ENCODE results near the gene GSTA2.

The GSTA2 gene

GRCh38 chr6:52727908-52728307 lies 35.4 kb downstream of the GSTA2 start:
- Histone ChIP-seq H3K36me3 (replicated peaks in 1 of 2; ENCODE audit: control insufficient read depth in 2 of 2, insufficient read depth in 2 of 2, low read length in 2 of 2) (no peaks in the 10 kb centered on the region), H3K23ac (ENCODE audit: low read depth, low read length, poor library complexity) (no peak overlapping the region), H2BK5ac (ENCODE audit: low read length) (no peak overlapping the region), H3K4me3 (ENCODE audit: low read length in 2 of 2) (no peak overlapping the region), H3K79me1 (ENCODE audit: low read depth, low read length) (no peaks in the 10 kb centered on the region), H3K27ac (replicated peaks; ENCODE audit: low read length) (no peak overlapping the region), H3K4me1 (ENCODE audit: control insufficient read depth in 2 of 2, insufficient read depth in 1 of 2, low read depth in 1 of 2, low read length in 2 of 2) (peaks cover 3 to 9% of the 10 kb centered on the region in 2 donors), H3K4ac (ENCODE audit: low read length) (no peak overlapping the region), H3K14ac (ENCODE audit: low read length) (no peak overlapping the region), H2BK15ac (ENCODE audit: low read length) (no peak overlapping the region), H2AK5ac (ENCODE audit: low read depth, low read length) (no peak overlapping the region), H2BK120ac (ENCODE audit: low read depth, low read length) (no peak overlapping the region), H2AFZ (ENCODE audit: low read length) (no peak overlapping the region), H3K4me2 (ENCODE audit: insufficient read depth, low read length, poor library complexity, severe bottlenecking) (no peak overlapping the region), H2BK12ac (ENCODE audit: low read length) (no peak overlapping the region), H4K8ac (ENCODE audit: low read depth, low read length) (no peak overlapping the region), H4K91ac (ENCODE audit: low read depth, low read length, poor library complexity) (no peak overlapping the region), H3K27me3 (ENCODE audit: control insufficient read depth in 3 of 3, insufficient read depth in 3 of 3, low read depth in 1 of 3, low read length in 3 of 3) (no peaks in the 10 kb centered on the region), H3K18ac (ENCODE audit: low read length) (no peak overlapping the region), H3K9ac (ENCODE audit: low read depth, low read length, poor library complexity) (no peak overlapping the region), H3K9me3 (replicated peaks in 1 of 2; ENCODE audit: control insufficient read depth in 2 of 2, insufficient read depth in 1 of 2, low read depth in 1 of 2, low read length in 2 of 2) (no peaks in the 10 kb centered on the region)
- no CpG with 5 or more reads among the region's 2 CpGs for WGBS, 2 donors (ENCODE audit: extremely low coverage in 2 of 2, insufficient read length in 2 of 2, insufficient replicate concordance in 1 of 2)
- DNase-seq (ENCODE audit: low spot score): no peak

DNA sequence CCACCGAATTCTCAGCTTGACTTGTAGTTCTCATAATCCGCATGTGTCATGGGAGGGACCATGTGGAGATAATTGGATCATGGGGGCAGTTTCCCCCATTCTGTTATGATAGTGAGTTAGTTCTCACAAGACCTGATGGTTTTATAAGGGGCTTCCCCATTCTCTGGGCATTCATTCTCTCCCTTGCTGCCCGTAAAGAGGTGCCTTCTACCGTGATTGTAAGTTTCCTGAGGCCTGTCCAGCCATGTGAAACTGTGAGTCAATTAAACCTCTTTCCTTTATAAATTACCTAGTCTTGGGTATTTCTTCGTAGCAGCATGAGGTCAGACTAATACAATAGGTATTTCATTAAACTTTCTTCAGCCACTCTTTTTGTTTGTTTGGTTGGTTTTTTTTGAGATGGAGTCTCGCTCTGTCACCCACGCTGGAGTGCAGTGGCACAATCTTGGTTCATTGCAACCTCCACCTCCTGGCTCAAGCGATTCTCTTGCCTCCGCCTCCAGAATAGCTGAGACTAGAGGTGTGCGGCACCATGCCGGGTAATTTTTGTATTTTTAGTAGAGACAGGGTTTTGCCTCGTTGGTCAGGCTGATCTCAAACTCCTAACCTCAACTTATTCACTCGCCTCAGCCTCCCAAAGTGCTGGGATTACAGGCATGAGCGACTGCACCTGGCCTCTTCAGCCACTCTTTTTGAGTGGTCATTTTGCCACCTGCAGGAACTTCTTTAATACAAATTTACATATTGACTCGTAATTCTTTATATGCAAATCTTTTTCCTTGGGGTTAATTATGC lies 36.3 kb downstream of the GSTA2 start:
- H2BK5ac ChIP-seq (ENCODE audit: low read length): no peak overlapping the region
- H3K9ac ChIP-seq (ENCODE audit: low read depth, low read length, poor library complexity): no peak overlapping the region
- no peak overlapping the region for H2AFZ ChIP-seq (ENCODE audit: low read length)
- no peaks in the 10 kb centered on the region for H3K36me3 ChIP-seq (replicated peaks in 1 of 2; ENCODE audit: control insufficient read depth in 2 of 2, insufficient read depth in 2 of 2, low read length in 2 of 2)
- no peak overlapping the region for H3K4ac ChIP-seq (ENCODE audit: low read length)
- H4K8ac ChIP-seq (ENCODE audit: low read depth, low read length): no peak overlapping the region
- H3K18ac ChIP-seq (ENCODE audit: low read length): no peak overlapping the region
- WGBS, 2 donors (ENCODE audit: extremely low coverage in 2 of 2, insufficient read length in 2 of 2, insufficient replicate concordance in 1 of 2): no CpG with 5 or more reads among the region's 15 CpGs
- H3K4me1 ChIP-seq (ENCODE audit: control insufficient read depth in 2 of 2, insufficient read depth in 1 of 2, low read depth in 1 of 2, low read length in 2 of 2): peaks cover 3% of the 10 kb centered on the region in 2 donors
- no peak overlapping the region for H3K23ac ChIP-seq (ENCODE audit: low read depth, low read length, poor library complexity)
- H3K27ac ChIP-seq (replicated peaks; ENCODE audit: low read length): no peak overlapping the region
- H3K14ac ChIP-seq (ENCODE audit: low read length): no peak overlapping the region
- DNase-seq (ENCODE audit: low spot score): no peak
- no peak overlapping the region for H3K4me3 ChIP-seq (ENCODE audit: low read length in 2 of 2)
- no peak overlapping the region for H2AK5ac ChIP-seq (ENCODE audit: low read depth, low read length)
- H3K79me1 ChIP-seq (ENCODE audit: low read depth, low read length): no peaks in the 10 kb centered on the region
- no peak overlapping the region for H4K91ac ChIP-seq (ENCODE audit: low read depth, low read length, poor library complexity)
- no peaks in the 10 kb centered on the region for H3K27me3 ChIP-seq (ENCODE audit: control insufficient read depth in 3 of 3, insufficient read depth in 3 of 3, low read depth in 1 of 3, low read length in 3 of 3)
- H2BK15ac ChIP-seq (ENCODE audit: low read length): no peak overlapping the region
- H3K9me3 ChIP-seq (replicated peaks in 1 of 2; ENCODE audit: control insufficient read depth in 2 of 2, insufficient read depth in 1 of 2, low read depth in 1 of 2, low read length in 2 of 2): no peaks in the 10 kb centered on the region
- H2BK120ac ChIP-seq (ENCODE audit: low read depth, low read length): no peak overlapping the region
- H2BK12ac ChIP-seq (ENCODE audit: low read length): no peak overlapping the region
- no peak overlapping the region for H3K4me2 ChIP-seq (ENCODE audit: insufficient read depth, low read length, poor library complexity, severe bottlenecking)

- Histone ChIP-seq H3K18ac (ENCODE audit: low read length) (no peak overlapping the region), H4K91ac (ENCODE audit: low read depth, low read length, poor library complexity) (no peak overlapping the region), H3K79me1 (ENCODE audit: low read depth, low read length) (no peaks in the 10 kb centered on the region), H2BK5ac (ENCODE audit: low read length) (no peak overlapping the region), H2BK120ac (ENCODE audit: low read depth, low read length) (no peak overlapping the region), H2BK12ac (ENCODE audit: low read length) (no peak overlapping the region), H3K4ac (ENCODE audit: low read length) (no peak overlapping the region), H4K8ac (ENCODE audit: low read depth, low read length) (no peak overlapping the region), H3K27ac (replicated peaks; ENCODE audit: low read length) (no peak overlapping the region), H3K4me3 (ENCODE audit: low read length in 2 of 2) (no peak overlapping the region), H3K36me3 (replicated peaks in 1 of 2; ENCODE audit: control insufficient read depth in 2 of 2, insufficient read depth in 2 of 2, low read length in 2 of 2) (no peaks in the 10 kb centered on the region), H2AK5ac (ENCODE audit: low read depth, low read length) (no peak overlapping the region), H3K9ac (ENCODE audit: low read depth, low read length, poor library complexity) (no peak overlapping the region), H3K4me1 (ENCODE audit: control insufficient read depth in 2 of 2, insufficient read depth in 1 of 2, low read depth in 1 of 2, low read length in 2 of 2) (peaks cover 0 to 3% of the 10 kb centered on the region in 2 donors), H3K4me2 (ENCODE audit: insufficient read depth, low read length, poor library complexity, severe bottlenecking) (no peak overlapping the region), H2AFZ (ENCODE audit: low read length) (no peak overlapping the region), H2BK15ac (ENCODE audit: low read length) (no peak overlapping the region), H3K27me3 (ENCODE audit: control insufficient read depth in 3 of 3, insufficient read depth in 3 of 3, low read depth in 1 of 3, low read length in 3 of 3) (no peaks in the 10 kb centered on the region), H3K9me3 (replicated peaks in 1 of 2; ENCODE audit: control insufficient read depth in 2 of 2, insufficient read depth in 1 of 2, low read depth in 1 of 2, low read length in 2 of 2) (no peaks in the 10 kb centered on the region), H3K14ac (ENCODE audit: low read length) (no peak overlapping the region), H3K23ac (ENCODE audit: low read depth, low read length, poor library complexity) (no peak overlapping the region)
- DNase-seq (ENCODE audit: low spot score): no peak
- no CpG with 5 or more reads among the region's 2 CpGs for WGBS, 2 donors (ENCODE audit: extremely low coverage in 2 of 2, insufficient read length in 2 of 2, insufficient replicate concordance in 1 of 2)
Measured at GRCh38 chr6:52726193-52726542, 37.1 kb downstream of the GSTA2 start.

DNA sequence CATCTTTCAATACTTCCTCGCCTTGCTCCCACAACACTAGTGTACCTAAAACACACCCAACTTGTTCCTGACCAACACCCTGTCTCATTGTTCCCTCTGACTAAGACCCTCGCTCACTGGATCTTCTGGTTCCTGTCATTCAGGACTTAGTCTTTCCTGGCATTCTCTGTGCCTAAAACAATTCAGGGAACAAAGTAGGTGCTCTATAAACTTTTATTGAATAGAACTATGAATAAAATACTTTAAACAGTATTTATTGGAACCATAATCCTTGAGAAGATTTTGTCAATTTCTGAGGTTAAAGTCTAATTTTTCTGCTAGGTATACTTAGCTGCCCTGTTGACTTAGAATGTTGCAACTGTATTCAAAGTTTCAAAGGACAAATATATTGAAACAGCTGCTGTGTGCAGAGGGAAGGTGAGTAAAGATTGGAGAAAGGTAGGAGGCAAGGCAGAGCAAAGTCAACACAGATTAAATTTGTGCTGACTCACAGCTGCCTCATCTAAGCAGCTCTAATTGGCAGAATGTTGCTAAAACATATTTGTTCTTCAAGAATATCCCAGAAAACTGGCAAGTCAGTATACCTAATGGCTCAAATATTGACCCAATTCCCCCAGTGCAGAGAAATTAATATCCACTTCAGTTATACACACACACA lies 37.6 kb downstream of the GSTA2 start:
- H3K23ac ChIP-seq (ENCODE audit: low read depth, low read length, poor library complexity): no peak overlapping the region
- no peak overlapping the region for H2AK5ac ChIP-seq (ENCODE audit: low read depth, low read length)
- H2BK120ac ChIP-seq (ENCODE audit: low read depth, low read length): no peak overlapping the region
- no peak overlapping the region for H3K9ac ChIP-seq (ENCODE audit: low read depth, low read length, poor library complexity)
- no peak overlapping the region for H4K91ac ChIP-seq (ENCODE audit: low read depth, low read length, poor library complexity)
- H3K36me3 ChIP-seq (replicated peaks in 1 of 2; ENCODE audit: control insufficient read depth in 2 of 2, insufficient read depth in 2 of 2, low read length in 2 of 2): no peaks in the 10 kb centered on the region
- H3K27me3 ChIP-seq (ENCODE audit: control insufficient read depth in 3 of 3, insufficient read depth in 3 of 3, low read depth in 1 of 3, low read length in 3 of 3): no peaks in the 10 kb centered on the region
- H3K4me3 ChIP-seq (ENCODE audit: low read length in 2 of 2): no peak overlapping the region
- no peak overlapping the region for H4K8ac ChIP-seq (ENCODE audit: low read depth, low read length)
- H3K18ac ChIP-seq (ENCODE audit: low read length): no peak overlapping the region
- H3K9me3 ChIP-seq (replicated peaks in 1 of 2; ENCODE audit: control insufficient read depth in 2 of 2, insufficient read depth in 1 of 2, low read depth in 1 of 2, low read length in 2 of 2): no peaks in the 10 kb centered on the region
- H3K4me1 ChIP-seq (ENCODE audit: control insufficient read depth in 2 of 2, insufficient read depth in 1 of 2, low read depth in 1 of 2, low read length in 2 of 2): peaks cover 0 to 3% of the 10 kb centered on the region in 2 donors
- H2BK15ac ChIP-seq (ENCODE audit: low read length): no peak overlapping the region
- H3K79me1 ChIP-seq (ENCODE audit: low read depth, low read length): no peaks in the 10 kb centered on the region
- no peak overlapping the region for H2BK5ac ChIP-seq (ENCODE audit: low read length)
- no peak overlapping the region for H3K27ac ChIP-seq (replicated peaks; ENCODE audit: low read length)
- WGBS, 2 donors (ENCODE audit: extremely low coverage in 2 of 2, insufficient read length in 2 of 2, insufficient replicate concordance in 1 of 2): no CpG with 5 or more reads among the region's 2 CpGs
- no peak overlapping the region for H3K14ac ChIP-seq (ENCODE audit: low read length)
- no peak overlapping the region for H3K4ac ChIP-seq (ENCODE audit: low read length)
- no peak for DNase-seq (ENCODE audit: low spot score)
- H3K4me2 ChIP-seq (ENCODE audit: insufficient read depth, low read length, poor library complexity, severe bottlenecking): no peak overlapping the region
- H2BK12ac ChIP-seq (ENCODE audit: low read length): no peak overlapping the region
- H2AFZ ChIP-seq (ENCODE audit: low read length): no peak overlapping the region

Data from neuronal stem cell (in vitro differentiated cells).